ENCODE results near the gene TMEM150B.
A peak's percentile ranks its signal among the peaks of the same experiment; 100 is the strongest.

TMEM150B gene

DNA sequence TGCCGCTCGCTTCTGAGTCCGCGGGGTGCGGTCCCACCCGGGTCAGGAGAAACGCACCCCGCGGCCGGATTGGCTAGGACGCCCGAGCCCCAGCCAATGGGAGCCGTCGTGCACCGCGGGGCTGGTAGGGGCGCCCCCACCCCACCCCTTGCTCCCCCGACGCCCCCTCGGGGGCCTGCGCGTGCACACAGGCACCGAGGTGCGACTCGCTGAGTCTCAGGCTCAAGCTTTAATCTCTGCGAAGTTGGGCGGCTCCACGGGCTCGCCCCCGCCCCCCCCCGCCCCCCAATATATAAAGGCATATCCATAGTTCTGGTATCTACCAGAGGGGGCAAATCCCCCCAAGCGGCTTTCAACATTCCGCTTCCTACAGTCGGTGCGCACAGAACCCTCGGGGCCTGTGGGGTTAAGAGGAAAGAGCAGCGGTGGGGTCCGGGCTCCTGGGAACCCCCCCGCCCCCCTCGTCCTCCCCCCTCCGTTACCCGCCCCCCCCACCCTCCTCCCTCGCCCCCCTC, 29.6 kb upstream of the TMEM150B start, which contains the start of gene COX6B2:
TSS of gene COX6B2 (minus strand) at position 22 of the 515 bp plus-strand sequence. CDS start 198 bp downstream, outside the sequence.
- DNase-seq (ENCODE audit: low read depth) = no peak

GRCh38 chr19:55353803-55354697, 28.9 kb upstream of the TMEM150B start:
- DNase-seq (ENCODE audit: low read depth) = peak; percentile 38

DNA sequence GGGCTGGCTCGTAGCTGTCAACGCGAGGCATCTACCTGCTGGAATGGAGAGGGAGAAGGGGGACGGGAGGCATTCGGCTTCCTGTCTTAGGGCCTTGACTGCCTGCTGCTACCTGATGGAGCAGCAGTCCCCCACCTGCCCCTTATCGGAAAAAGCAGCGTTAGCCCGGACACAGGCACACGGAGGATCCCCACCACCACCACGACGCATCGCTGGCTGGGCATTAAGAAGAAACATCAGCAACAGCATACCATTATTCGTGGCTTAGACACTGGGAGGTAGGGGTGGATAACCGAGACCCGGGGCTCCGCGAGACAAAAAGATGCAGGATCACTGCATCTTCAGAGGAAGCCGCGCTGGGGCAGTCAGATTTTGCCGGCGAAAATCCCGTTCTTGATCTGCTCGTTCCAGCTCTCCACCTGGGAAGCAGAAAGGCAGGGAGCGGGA, 28.2 kb upstream of the TMEM150B start:
- DNase-seq (ENCODE audit: low read depth) = no peak

DNA sequence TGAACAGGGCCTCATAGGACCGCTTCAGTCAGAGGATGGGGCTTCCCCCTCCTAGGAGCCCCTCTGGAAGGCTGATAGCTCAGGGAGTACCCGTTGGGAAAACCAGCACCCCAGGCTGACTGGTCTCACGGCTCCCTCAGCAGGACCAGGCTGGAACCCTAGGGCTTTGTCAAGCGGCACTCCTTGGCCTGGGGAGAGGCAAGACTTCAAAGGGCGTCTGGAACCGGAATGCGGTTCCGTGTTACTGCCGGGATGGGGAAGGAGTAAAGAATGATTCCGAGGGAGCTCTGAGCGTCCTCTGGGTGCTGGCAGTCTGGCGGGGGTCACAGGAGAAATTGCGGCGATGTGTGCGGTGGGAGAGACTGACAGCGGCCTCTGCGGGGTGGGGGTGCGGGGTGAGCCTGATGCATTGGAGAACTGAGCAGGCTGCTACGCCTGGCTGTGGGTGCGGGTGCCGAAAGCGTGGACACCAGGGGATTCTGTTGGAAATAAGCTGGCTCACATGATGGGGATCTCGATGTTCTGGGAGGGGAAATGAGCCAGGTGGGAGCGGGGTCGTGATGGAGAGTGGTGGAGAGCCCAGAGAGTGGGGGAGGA, 27.5 kb upstream of the TMEM150B start:
- no peak for DNase-seq (ENCODE audit: low read depth)

- no peak for DNase-seq (ENCODE audit: low read depth)
Measured at GRCh38 chr19:55352040-55352439, 26.9 kb upstream of the TMEM150B start.

DNA sequence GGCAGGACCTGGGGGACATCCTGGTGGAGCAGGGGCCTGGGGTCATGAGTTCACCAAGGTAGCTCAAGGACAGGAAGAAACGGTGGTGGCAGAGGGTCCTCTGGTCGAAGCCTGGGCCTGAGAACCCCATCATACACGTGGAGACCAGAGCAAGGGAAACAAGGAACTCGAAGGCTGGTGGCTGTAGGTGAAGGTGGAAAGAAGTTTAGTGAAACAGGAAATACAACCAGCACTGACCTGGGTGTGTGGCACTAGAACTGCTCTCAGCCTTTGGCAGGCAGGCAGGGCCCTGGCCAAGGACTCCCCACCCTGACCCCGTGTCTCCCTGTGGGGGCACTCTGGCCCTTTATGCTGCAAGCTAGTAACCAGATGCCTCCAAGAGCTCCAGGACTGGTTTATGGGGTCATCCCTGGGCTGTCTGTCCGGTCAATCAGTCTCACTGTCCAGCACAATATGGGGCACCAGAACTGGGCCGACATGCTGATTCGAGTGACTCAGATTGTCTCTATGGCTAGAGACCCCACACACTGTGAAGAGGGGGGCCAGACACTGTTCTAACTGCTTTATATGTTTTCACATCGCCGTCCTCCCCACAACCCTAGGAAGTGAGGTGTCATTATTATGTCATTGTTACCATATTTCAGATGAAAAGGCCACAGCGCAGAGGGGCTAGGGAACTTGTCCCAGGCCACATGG, 25.6 kb upstream of the TMEM150B start:
- no peak for DNase-seq (ENCODE audit: low read depth)

- no peak for DNase-seq (ENCODE audit: low read depth)
Measured at GRCh38 chr19:55348317-55349034, 23.3 kb upstream of the TMEM150B start.

GRCh38 chr19:55347442-55348009, 22.4 kb upstream of the TMEM150B start:
- no peak for DNase-seq (ENCODE audit: low read depth)

- no peak for DNase-seq (ENCODE audit: low read depth)
Measured at GRCh38 chr19:55346725-55347441, 21.7 kb upstream of the TMEM150B start.

DNA sequence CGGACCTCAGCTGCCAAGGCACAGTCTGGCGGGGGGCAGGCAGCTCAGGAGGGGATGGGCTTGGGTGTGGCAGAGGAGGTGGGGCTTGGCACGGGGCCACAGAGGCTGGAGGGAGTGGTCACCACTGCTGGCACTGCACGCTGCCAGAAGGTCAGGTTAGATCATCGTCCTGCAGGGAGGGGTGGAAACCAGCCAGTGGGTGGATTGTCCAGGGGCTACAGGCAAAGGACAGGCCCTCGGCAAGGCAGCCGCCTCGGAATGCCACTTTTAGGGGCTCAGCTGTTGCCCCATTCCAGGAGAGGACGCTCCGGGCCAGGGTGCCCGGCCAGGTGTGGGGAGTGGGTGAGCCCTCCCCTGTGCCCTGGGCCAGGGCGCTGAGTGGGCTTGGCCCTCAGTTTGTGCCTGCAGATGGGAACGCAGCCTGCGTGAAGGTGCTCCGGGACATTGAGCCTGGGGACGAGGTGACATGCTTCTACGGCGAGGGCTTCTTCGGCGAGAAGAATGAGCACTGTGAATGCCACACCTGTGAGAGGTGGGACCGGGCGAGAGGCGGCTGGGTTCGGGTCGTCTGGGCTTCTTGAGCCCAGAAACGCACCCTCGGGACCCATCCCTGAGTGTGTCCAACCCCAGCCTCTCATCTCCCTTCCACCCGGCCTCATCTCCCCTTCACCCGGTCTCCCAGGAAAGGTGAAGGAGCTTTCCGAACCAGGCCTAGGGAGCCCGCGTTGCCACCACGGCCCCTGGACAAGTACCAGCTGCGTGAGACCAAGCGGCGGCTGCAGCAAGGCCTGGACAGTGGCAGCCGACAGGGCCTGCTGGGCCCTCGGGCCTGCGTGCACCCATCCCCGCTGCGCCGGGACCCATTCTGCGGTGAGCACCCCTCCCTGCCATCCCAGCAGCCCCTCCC, 20.9 kb upstream of the TMEM150B start:
- DNase-seq (ENCODE audit: low read depth) = no peak

- no peak for DNase-seq (ENCODE audit: low read depth)
Measured at GRCh38 chr19:55345101-55345817, 20.1 kb upstream of the TMEM150B start.

GRCh38 chr19:55344444-55344843, 19.3 kb upstream of the TMEM150B start:
- DNase-seq (ENCODE audit: low read depth) = no peak

DNA sequence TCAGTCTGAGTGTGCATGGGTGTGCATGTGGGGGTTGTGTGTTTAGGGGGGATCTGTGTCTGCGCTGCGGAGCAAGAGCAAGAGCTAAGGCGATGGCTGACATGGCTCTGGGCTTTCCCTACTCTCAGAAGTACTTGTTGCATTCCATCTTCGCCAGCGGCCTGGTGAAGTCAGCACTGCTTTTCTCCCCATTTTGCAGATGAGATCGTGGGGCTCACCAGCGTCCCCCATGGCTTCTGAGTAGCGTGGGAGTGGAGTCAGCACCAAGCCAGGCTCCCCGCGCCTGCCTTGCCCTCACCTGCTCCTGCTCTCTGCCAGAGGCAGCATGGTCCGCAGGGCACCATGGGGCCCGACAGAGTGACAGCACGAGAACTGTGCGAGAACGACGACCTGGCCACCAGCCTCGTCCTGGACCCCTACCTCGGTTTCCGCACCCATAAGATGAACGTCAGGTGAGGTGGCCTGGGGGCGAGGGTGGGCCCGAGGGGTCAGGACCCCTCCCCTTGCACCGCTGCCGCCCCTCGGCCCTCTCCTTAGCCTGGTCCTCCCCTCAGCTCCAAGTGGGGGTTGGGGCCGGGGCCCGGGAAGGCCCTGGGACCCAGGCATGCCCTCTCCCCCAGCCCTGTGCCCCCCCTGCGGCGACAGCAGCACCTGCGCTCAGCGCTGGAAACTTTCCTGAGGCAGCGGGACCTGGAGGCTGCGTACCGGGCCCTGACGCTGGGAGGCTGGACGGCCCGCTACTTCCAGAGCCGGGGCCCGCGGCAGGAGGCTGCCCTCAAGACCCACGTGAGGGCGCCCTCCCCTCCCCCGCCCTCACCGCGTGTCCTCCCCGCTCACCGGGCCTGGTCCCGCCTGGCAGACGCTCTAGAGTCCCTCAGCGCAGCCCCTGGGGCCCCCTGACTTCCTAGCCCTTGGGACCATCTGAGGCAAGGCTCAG, 16.7 kb upstream of the TMEM150B start:
- no peak for DNase-seq (ENCODE audit: low read depth)

DNA sequence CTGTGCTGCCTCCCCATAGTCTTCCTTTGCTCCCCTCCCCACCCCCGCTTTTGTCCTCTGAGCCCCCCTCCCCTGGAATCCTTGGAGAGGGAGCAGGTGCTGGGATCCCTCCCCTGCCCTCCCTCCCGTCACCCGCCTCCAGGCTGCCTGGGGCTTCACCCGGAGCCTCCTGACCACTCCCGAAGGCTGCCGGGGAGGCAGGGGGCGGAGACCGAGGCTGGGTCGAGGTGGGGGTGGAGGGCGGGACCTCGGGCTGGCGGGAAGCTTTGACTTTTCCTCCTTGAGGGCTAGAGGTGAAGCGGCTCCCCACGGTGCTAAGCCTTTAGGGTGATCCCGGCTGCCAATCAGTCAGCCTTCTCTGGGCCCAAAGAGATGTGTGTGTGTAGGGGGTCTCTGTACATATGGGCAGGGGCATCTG, 16.0 kb upstream of the TMEM150B start:
- DNase-seq (ENCODE audit: low read depth) = peak; percentile 47

DNA sequence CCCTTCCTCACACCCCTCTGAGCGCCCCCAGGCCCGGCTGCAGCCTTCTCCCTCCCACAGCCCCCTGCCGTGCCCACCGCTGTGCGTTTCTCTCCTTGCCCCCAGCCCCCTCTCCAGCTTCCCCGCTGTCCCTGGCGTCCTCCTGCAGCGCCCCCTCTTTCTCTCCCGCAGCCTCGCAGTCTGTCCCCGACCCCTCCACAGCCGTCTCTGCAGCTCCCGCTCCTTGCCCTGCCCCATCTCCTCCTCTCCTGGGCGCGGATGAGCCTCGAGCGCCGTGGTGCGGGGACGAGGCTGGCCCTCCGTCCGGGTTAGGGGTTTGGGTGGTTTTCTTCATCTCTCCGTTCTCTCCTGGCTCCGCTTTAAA, 15.6 kb upstream of the TMEM150B start:
- no peak for DNase-seq (ENCODE audit: low read depth)

GRCh38 chr19:55339889-55340783, 15.0 kb upstream of the TMEM150B start:
- no peak for DNase-seq (ENCODE audit: low read depth)

Measured in stimulated activated CD8-positive, alpha-beta memory T cell treated with anti-CD3 and anti-CD28 coated beads, Interleukin-4, amount 100 ng/mL, for 24 hours (primary cell).